Transverse colon (tissue), 4 donors: ENCODE measurements around the gene CCDC88B. TPM values are rescaled to one million over a fixed set of nuclear protein-coding genes. Genes with fewer than 3 reads are reported as not detected.

Experiments used
- DNase-seq: peaks from one replicate; pipeline ENCODE4 v3.0.0-alpha.2; 2019
- H3K27ac ChIP-seq, 4 donors: fragments of 200-600 bp; sonication (generic); 2 replicates each; pipeline ENCODE4 v1.5.1; 2016 to 2018; ENCODE audit warnings: inconsistent platforms in 4 of 4
- H3K27me3 ChIP-seq: fragments of 200-600 bp; sonication (generic); 2 replicates; pipeline ENCODE4 v1.5.1; 2017; ENCODE audit warnings: inconsistent platforms
- H3K36me3 ChIP-seq, 4 donors: fragments of 200-600 bp; sonication (generic); 2 replicates each; pipeline ENCODE4 v1.5.1; 2017 to 2019; ENCODE audit warnings: inconsistent platforms in 4 of 4
- H3K4me1 ChIP-seq, 4 donors: fragments of 200-600 bp; sonication (generic); 2 replicates each; pipeline ENCODE4 v1.5.1; 2017 to 2020; ENCODE audit warnings: inconsistent platforms in 4 of 4
- H3K4me3 ChIP-seq, 4 donors: fragments of 200-600 bp; sonication (generic); 1 replicate in 1 of 4; 2 replicates in 3 of 4; pipeline versions ENCODE4 v1.5.1 to v1.6.1; 2017 to 2019; ENCODE audit warnings: inconsistent platforms in 4 of 4
- H3K9me3 ChIP-seq, 2 donors: fragments of 200-600 bp; sonication (generic); 2 replicates each; pipeline ENCODE4 v1.5.1; 2017 to 2019; ENCODE audit warnings: inconsistent platforms in 2 of 2
- EP300 ChIP-seq: sonication (generic); formaldehyde crosslinking; IDR thresholded peaks from one replicate; pipeline ENCODE4 v1.6.1; 2017; ENCODE audit warnings: antibody characterized with exemption, low read depth
- POLR2A ChIP-seq: fragments of 450-650 bp; IDR thresholded peaks from one replicate; pipeline ENCODE4 v1.6.1; 2016; ENCODE audit warnings: antibody characterized with exemption, mild to moderate bottlenecking, moderate library complexity
- POLR2AphosphoS5 ChIP-seq, 3 donors: sonication (generic); formaldehyde crosslinking; IDR thresholded peaks; one replicate each; pipeline ENCODE4 v1.6.1; 2016; ENCODE audit warnings: antibody characterized with exemption in 3 of 3
- WGBS, 2 donors: methylation state at CpG; one replicate each; pipeline ENCODE4 v1.1.5; 2018; ENCODE audit warnings: low coverage in 1 of 2; 5-methylcytosine and 5-hydroxymethylcytosine counted together
- in situ Hi-C, 4 donors: fragments of 200-750 bp; cut with MboI; loops; one replicate each; pipeline versions ENCODE4 v1.15.0 to v1.15.1; 2017; ENCODE audit warnings: low sequenced_read_pairs in 3 of 4, low pct_ligation_motif_present in 1 of 4, low pct_unique_long_range_greater_than_20kb in 1 of 4
- intact Hi-C: fragments of 100-400 bp; cut with DNase I; formaldehyde crosslinking; loops from one replicate; pipeline ENCODE4 v1.15.1; 2023; ENCODE audit warnings: low total_unique reads
- total RNA-seq, 4 donors: library from RNA; depleted of rRNA; stranded (reverse); fragments of >200 nt; gene quantifications; one replicate each; pipeline ENCODE4 v1.1.0, GENCODE V29; 2016
- TF ChIP-seq, protein P1 (sequence below), 5 experiments: fragments of 200-600 bp in 3 of 5; fragments of 450-650 bp in 2 of 5; sonication (generic) in 3 of 5; IDR thresholded peaks; 1 replicate in 2 of 5; 2 replicates in 3 of 5; pipeline ENCODE4 v1.5.1; 2016 to 2017; ENCODE audit warnings: antibody characterized with exemption in 5 of 5, inconsistent platforms in 3 of 5, mild to moderate bottlenecking in 2 of 5, moderate library complexity in 1 of 5

CCDC88B gene
- total RNA-seq, 4 donors from 2014 or later = 24.8 to 203 (median 47.1) TPM

DNA sequence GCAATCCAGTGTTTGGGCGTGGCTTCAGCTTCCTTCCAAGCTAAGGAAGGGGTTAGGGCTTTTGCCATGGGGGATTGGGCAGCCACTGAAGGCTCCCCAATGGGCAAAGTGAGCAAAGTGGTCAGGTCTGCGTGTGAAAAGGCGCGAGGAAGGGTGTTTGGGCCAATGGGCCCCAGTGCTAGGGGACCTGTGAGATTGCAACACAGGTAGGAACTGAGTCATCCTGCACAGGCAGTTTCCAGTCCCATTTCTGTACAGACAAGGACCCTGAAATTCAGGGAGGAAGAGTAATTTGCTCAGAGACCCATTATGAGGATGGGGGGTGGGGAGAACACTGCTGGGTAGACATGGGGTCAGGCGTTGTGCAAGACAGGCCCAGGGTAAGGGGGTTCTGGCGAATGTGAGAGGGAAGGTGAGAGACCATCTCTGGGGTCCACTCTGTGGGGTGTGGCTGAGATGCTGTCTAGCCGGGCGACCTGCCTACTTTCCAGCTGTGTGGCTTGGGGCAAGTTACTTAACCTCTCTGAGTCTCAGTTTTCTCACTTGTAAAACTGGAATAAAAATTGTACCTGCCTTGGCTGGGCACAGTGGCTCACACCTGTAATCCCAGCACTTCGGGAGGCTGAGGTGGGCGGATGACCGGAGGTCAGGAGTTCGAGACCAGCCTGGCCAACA, 7.3 kb downstream of the CCDC88B start:
- 87% methylated on average over 12 of the region's 12 CpGs; no CpG with 5 or more reads in 1 of the 2 donors for WGBS, 2 donors
- no peak for DNase-seq
- Histone ChIP-seq H3K9me3 (no peaks in the 10 kb centered on the region), H3K27ac (no peak overlapping the region), H3K4me1 (peaks cover under 1 to 12% (median 8%) of the 10 kb centered on the region in 4 donors), H3K4me3 (no peak overlapping the region), H3K27me3 (no peaks in the 10 kb centered on the region), H3K36me3 (no peaks in the 10 kb centered on the region)
- in situ Hi-C loops (no loop called here), intact Hi-C loops (no loop called here)
- TF ChIP-seq POLR2A (no peak), EP300 (no peak), POLR2AphosphoS5 (IDR thresholded peaks at IDR 0.05) (no peak)
- TF ChIP-seq, protein P1, sequence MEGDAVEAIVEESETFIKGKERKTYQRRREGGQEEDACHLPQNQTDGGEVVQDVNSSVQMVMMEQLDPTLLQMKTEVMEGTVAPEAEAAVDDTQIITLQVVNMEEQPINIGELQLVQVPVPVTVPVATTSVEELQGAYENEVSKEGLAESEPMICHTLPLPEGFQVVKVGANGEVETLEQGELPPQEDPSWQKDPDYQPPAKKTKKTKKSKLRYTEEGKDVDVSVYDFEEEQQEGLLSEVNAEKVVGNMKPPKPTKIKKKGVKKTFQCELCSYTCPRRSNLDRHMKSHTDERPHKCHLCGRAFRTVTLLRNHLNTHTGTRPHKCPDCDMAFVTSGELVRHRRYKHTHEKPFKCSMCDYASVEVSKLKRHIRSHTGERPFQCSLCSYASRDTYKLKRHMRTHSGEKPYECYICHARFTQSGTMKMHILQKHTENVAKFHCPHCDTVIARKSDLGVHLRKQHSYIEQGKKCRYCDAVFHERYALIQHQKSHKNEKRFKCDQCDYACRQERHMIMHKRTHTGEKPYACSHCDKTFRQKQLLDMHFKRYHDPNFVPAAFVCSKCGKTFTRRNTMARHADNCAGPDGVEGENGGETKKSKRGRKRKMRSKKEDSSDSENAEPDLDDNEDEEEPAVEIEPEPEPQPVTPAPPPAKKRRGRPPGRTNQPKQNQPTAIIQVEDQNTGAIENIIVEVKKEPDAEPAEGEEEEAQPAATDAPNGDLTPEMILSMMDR (IDR thresholded peaks at IDR 0.05) = no peak

DNA sequence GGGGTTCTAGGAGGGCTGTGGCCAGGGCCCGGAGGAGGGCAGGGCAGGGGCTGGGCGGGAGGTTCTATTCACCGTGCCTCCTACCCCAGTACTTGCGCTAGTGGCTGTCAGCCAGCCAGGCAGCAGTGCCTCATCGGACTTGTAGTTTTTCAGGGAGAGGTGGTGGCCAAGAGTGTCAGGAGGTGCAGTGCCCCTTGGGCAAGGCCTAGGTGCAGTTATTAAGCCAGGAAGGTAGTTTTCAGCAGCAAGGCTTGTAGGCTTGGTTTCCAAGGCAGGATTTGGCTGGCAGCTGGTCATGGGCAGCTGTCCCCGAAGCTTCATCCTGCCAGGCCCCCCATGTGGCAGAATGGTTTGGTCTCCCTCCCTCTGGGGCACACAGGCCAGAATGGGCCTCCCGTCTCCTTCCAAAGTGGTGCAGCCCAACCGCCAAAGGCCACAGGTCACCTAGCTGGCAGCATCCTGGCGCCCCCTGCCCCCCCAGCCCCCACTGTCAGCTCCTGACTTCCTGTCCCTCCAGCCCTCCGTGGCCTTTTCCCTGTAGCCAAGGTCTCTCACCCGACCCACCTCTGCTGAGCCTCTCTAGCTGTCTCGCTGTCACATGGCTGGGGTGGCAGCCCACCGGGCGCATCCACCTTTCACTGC, 8.5 kb downstream of the CCDC88B start:
- in situ Hi-C loops = no loop called here
- no peak for DNase-seq
- H3K4me1 ChIP-seq = peaks cover 0 to 2% (median 0%) of the 10 kb centered on the region in 4 donors
- whole genome bisulfite sequencing, 2 donors = 81 to 93% methylated on average over 3 to 13 of the region's 14 CpGs
- no peaks in the 10 kb centered on the region for H3K36me3 ChIP-seq
- TF ChIP-seq POLR2AphosphoS5 (IDR thresholded peaks at IDR 0.05) = no peak
- no peak for TF ChIP-seq EP300
- no peak for TF ChIP-seq POLR2A
- TF ChIP-seq, protein P1 (IDR thresholded peaks at IDR 0.05) = no peak
- intact Hi-C loops = no loop called here
- no peak overlapping the region for H3K27ac ChIP-seq
- H3K9me3 ChIP-seq = no peaks in the 10 kb centered on the region
- no peaks in the 10 kb centered on the region for H3K27me3 ChIP-seq
- H3K4me3 ChIP-seq = no peak overlapping the region

DNA sequence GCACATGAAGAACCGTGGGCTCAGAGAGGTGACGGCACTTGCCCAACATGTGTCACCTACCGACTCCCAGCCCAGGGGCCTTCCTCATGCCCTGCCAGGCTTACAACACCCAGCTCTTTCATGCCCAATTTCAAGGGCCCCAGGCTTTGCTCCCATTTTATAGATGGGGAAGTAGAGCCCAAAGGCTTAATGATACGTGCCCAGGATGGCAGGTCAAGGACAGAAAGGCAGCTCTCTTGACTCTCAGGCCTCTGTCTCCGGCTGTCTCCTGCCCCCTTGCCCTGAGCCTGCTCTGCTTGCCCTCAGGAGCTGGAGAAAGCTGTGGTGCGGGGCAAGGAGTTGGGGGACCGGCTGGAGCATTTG, 9.0 kb downstream of the CCDC88B start:
- 81 to 94% methylated on average over 4 to 7 of the region's 7 CpGs for WGBS, 2 donors
- Histone ChIP-seq H3K36me3 (no peaks in the 10 kb centered on the region), H3K9me3 (no peaks in the 10 kb centered on the region), H3K4me1 (no peaks in the 10 kb centered on the region), H3K27ac (no peak overlapping the region), H3K27me3 (no peaks in the 10 kb centered on the region), H3K4me3 (no peak overlapping the region)
- in situ Hi-C loops (no loop called here), intact Hi-C loops (no loop called here)
- no peak for DNase-seq
- TF ChIP-seq POLR2A (no peak), EP300 (no peak)
- TF ChIP-seq, protein P1 (IDR thresholded peaks at IDR 0.05) = no peak

DNA sequence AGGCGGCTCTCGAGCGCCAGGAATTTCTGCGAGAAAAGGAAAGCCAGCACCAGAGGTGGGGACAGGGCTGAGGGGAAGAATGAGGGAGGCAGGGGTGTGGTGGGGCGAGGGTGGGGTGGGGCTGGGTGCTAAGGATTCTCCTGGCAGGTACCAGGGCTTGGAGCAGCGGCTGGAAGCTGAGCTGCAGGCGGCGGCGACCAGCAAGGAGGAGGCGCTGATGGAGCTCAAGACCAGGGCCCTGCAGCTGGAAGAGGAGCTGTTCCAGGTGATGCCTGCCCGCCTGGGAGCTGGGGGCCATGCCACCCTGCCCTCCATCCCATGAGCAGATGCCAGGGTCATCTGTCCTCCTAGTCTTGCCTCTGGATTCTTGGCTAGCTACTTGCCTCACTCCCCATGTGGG, 9.4 kb downstream of the CCDC88B start:
- 93% methylated on average over 11 of the region's 11 CpGs; no CpG with 5 or more reads in 1 of the 2 donors for WGBS, 2 donors
- H3K27ac ChIP-seq = no peak overlapping the region
- in situ Hi-C loops = no loop called here
- no peaks in the 10 kb centered on the region for H3K9me3 ChIP-seq
- intact Hi-C loops = no loop called here
- no peaks in the 10 kb centered on the region for H3K27me3 ChIP-seq
- H3K36me3 ChIP-seq = no peaks in the 10 kb centered on the region
- TF ChIP-seq EP300 (no peak), POLR2A (no peak), POLR2AphosphoS5 (IDR thresholded peaks at IDR 0.05) (no peak)
- TF ChIP-seq, protein P1 (IDR thresholded peaks at IDR 0.05) = no peak
- DNase-seq = no peak
- H3K4me3 ChIP-seq = no peak overlapping the region
- H3K4me1 ChIP-seq = peaks cover 0 to 2% (median 0%) of the 10 kb centered on the region in 4 donors
